ENCODE data around the gene BTBD9.

Gene BTBD9

DNA sequence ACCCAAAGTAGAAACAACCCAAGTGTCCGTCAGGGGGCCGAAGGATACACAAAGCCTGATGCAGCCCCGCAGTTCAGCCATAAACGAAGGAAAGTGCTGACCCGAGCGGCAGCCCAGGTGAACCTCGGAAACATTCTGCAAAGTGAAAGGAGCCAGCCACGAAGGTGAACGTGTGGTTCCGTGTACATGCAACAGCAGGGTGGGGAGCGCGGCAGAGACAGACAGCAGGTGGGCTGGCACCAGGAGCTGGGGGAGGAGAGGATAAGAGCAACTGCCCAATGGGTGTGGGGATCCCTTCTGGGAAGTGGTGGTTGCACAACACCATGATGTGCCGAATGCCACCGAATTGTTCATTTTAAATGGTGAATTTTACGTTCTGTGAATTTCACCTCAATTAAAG is 478.4 kb downstream of the BTBD9 start:
- Histone ChIP-seq H3K9me3 (ENCODE audit: control insufficient read depth, low read length) (no peaks in the 10 kb centered on the region), H3K27ac (no peak overlapping the region), H3K4me2 (ENCODE audit: low read length) (no peak overlapping the region), H3K79me2 (no peaks in the 10 kb centered on the region), H2AFZ (no peak overlapping the region), H3K4me1 (no peaks in the 10 kb centered on the region), H3K9ac (no peak overlapping the region), H3K36me3 (ENCODE audit: control insufficient read depth, insufficient read depth, low read length) (no peaks in the 10 kb centered on the region), H3K4me3 (ENCODE audit: low read depth, low read length) (no peak overlapping the region), H3K27me3 (ENCODE audit: control insufficient read depth, insufficient read depth, low read length) (no peaks in the 10 kb centered on the region)
- TF ChIP-seq, protein P1, sequence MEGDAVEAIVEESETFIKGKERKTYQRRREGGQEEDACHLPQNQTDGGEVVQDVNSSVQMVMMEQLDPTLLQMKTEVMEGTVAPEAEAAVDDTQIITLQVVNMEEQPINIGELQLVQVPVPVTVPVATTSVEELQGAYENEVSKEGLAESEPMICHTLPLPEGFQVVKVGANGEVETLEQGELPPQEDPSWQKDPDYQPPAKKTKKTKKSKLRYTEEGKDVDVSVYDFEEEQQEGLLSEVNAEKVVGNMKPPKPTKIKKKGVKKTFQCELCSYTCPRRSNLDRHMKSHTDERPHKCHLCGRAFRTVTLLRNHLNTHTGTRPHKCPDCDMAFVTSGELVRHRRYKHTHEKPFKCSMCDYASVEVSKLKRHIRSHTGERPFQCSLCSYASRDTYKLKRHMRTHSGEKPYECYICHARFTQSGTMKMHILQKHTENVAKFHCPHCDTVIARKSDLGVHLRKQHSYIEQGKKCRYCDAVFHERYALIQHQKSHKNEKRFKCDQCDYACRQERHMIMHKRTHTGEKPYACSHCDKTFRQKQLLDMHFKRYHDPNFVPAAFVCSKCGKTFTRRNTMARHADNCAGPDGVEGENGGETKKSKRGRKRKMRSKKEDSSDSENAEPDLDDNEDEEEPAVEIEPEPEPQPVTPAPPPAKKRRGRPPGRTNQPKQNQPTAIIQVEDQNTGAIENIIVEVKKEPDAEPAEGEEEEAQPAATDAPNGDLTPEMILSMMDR (IDR thresholded peaks at IDR 0.05) = no peak

DNA sequence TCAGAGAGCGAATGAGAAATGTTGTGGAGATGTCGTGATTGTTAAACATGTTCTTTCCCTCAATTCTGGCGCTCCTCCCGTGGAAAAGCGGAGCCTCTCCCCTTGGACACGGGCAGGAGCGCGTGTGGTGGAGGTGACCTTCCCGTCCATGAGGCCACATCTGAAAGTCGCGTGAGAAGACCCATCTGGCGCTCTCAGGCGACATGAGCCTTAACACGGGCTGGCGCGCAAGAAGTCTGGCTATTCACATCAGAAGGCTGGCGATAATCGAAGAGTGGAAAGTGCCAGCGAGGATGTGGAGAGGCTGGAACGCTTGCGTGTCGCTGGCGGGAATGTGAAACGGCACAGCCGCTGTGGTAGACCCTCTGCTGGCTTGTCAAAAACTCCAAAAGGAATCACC is 478.9 kb downstream of the BTBD9 start:
- Histone ChIP-seq H3K36me3 (ENCODE audit: control insufficient read depth, insufficient read depth, low read length) (no peaks in the 10 kb centered on the region), H3K27me3 (ENCODE audit: control insufficient read depth, insufficient read depth, low read length) (no peaks in the 10 kb centered on the region), H3K4me3 (ENCODE audit: low read depth, low read length) (no peak overlapping the region), H3K4me2 (ENCODE audit: low read length) (no peak overlapping the region), H3K27ac (no peak overlapping the region), H3K9me3 (ENCODE audit: control insufficient read depth, low read length) (no peaks in the 10 kb centered on the region), H2AFZ (no peak overlapping the region), H3K4me1 (no peaks in the 10 kb centered on the region), H3K9ac (no peak overlapping the region), H3K79me2 (no peaks in the 10 kb centered on the region)
- TF ChIP-seq, protein P1 (IDR thresholded peaks at IDR 0.05) = no peak

DNA sequence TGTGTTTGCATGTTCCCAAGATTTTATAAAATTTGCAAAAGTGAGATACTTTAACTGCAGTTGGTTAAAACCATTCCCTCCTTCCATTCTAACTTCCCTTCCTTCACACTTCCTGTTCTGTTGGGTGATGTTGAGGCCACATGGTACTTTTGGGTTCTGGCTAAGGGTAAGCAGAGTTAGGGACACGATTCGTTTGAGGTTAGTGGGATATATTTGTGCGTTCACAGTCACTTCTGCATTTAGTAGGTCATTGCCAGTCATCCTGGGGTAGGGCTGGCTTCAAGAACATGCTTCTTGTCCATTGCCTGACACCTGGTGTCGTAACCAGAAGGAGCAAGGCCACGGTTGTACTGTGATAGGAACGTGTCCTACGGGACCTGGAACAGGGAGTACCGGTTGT is 480.1 kb downstream of the BTBD9 start:
- no peaks in the 10 kb centered on the region for H3K4me1 ChIP-seq
- H3K4me3 ChIP-seq (ENCODE audit: low read depth, low read length) = no peak overlapping the region
- H3K9me3 ChIP-seq (ENCODE audit: control insufficient read depth, low read length) = no peaks in the 10 kb centered on the region
- H3K4me2 ChIP-seq (ENCODE audit: low read length) = no peak overlapping the region
- H3K27me3 ChIP-seq (ENCODE audit: control insufficient read depth, insufficient read depth, low read length) = no peaks in the 10 kb centered on the region
- H3K79me2 ChIP-seq = no peaks in the 10 kb centered on the region
- no peaks in the 10 kb centered on the region for H3K36me3 ChIP-seq (ENCODE audit: control insufficient read depth, insufficient read depth, low read length)
- no peak overlapping the region for H2AFZ ChIP-seq
- TF ChIP-seq, protein P1 (IDR thresholded peaks at IDR 0.05) = no peak
- no peak overlapping the region for H3K9ac ChIP-seq
- no peak overlapping the region for H3K27ac ChIP-seq

DNA sequence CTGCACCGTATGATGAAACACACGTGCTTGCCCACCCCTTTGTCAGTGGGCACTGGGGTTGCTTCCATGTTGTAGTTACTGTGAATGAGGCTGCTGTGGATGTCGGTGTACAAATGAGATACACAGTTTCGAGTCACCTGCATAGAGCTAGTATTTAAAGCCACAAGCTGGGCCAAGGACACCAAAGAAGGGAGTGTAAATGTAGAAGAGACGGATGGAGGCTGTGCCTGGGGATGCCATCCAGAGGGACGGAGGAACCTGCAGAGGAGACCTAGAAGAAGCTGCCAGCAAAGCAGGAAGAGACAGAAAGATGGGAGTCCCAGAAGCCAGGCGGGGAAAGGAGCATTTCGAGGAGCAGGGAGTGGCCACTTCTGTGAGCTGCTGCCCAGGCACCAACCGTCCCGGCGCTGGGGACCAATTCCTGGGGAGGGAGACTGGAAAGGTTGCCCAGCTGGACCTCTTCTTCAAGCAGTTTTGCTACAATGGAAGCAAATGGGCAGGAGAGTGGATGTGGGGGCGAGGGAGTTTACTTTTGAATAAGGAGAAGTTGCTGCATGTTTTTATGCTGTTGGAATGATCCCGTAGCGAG is 480.9 kb downstream of the BTBD9 start:
- no peak overlapping the region for H3K9ac ChIP-seq
- H3K27ac ChIP-seq = no peak overlapping the region
- H3K36me3 ChIP-seq (ENCODE audit: control insufficient read depth, insufficient read depth, low read length) = no peaks in the 10 kb centered on the region
- TF ChIP-seq, protein P1 (IDR thresholded peaks at IDR 0.05) = no peak
- no peaks in the 10 kb centered on the region for H3K79me2 ChIP-seq
- no peak overlapping the region for H3K4me3 ChIP-seq (ENCODE audit: low read depth, low read length)
- H3K27me3 ChIP-seq (ENCODE audit: control insufficient read depth, insufficient read depth, low read length) = no peaks in the 10 kb centered on the region
- no peaks in the 10 kb centered on the region for H3K9me3 ChIP-seq (ENCODE audit: control insufficient read depth, low read length)
- H3K4me2 ChIP-seq (ENCODE audit: low read length) = no peak overlapping the region
- H3K4me1 ChIP-seq = no peaks in the 10 kb centered on the region
- H2AFZ ChIP-seq = no peak overlapping the region

DNA sequence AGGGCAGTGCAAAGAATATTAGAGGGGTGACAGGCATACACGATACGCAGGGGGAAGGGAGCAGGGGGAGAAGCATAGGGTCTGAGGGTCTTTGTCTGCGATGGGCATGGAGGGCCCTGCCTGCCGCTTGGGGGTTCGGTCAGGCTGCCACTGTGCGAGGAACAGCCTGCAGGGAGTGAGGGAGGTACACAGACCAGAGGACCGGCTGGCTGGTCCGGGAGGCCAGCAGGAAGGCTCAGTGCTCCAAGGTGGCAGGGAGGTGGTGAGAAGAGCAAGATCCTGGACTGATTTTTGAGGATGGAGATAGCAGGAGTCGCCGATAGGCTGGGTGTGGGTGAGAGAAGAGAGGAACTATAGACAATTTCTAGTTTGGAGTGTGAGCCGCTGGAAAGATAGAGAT is 481.8 kb downstream of the BTBD9 start:
- TF ChIP-seq, protein P1 (IDR thresholded peaks at IDR 0.05) = no peak
- no peak overlapping the region for H3K9ac ChIP-seq

More for the DNA sequence above, 481.8 kb downstream of the BTBD9 start:
- Histone ChIP-seq H3K4me2 (ENCODE audit: low read length) (no peak overlapping the region), H3K4me1 (no peaks in the 10 kb centered on the region), H3K9me3 (ENCODE audit: control insufficient read depth, low read length) (no peaks in the 10 kb centered on the region), H2AFZ (no peak overlapping the region), H3K27ac (no peak overlapping the region), H3K4me3 (ENCODE audit: low read depth, low read length) (no peak overlapping the region), H3K79me2 (no peaks in the 10 kb centered on the region), H3K27me3 (ENCODE audit: control insufficient read depth, insufficient read depth, low read length) (no peaks in the 10 kb centered on the region), H3K36me3 (ENCODE audit: control insufficient read depth, insufficient read depth, low read length) (no peaks in the 10 kb centered on the region)

Data from parathyroid adenoma (tissue), 2 donors.